Muscle of arm (tissue), 12 donors: Measurements from ENCODE around the gene PTPN20. TPM values are rescaled to one million over a fixed set of nuclear protein-coding genes. Genes with fewer than 3 reads are reported as not detected.
A peak's percentile ranks its signal among the peaks of the same experiment; 100 is the strongest.
"Not testable (repeated sequence)": the region's sequence is repeated elsewhere in the genome, so short reads cannot be mapped to it uniquely, and the experiment has no call there.

Experiments used
- DNase-seq: peaks from one replicate; pipeline ENCODE4 v3.0.0-alpha.2; 2013
- polyA plus RNA-seq, 12 donors: library from polyadenylated mRNA; unstranded; fragments of 120-200 nt; gene quantifications; one replicate each; pipeline ENCODE4 v1.2.1, GENCODE V29; 2013; ENCODE audit not compliant: insufficient read length in 12 of 12

Gene PTPN20
- polyA plus RNA-seq, 12 donors: 0.58 to 4.2 (median 1.3) TPM; not detected in 2

GRCh38 chr10:46948687-46949518 is 37.7 kb downstream of the PTPN20 start:
- not testable (repeated sequence) for DNase-seq

GRCh38 chr10:46952540-46952939 is 41.3 kb downstream of the PTPN20 start:
- DNase-seq: not testable (repeated sequence)

- not testable (repeated sequence) for DNase-seq
Observed at GRCh38 chr10:46960742-46961141, 49.5 kb downstream of the PTPN20 start.

GRCh38 chr10:46963356-46963755 is 52.1 kb downstream of the PTPN20 start:
- DNase-seq: not testable (repeated sequence)

- not testable (repeated sequence) for DNase-seq
Observed at GRCh38 chr10:46967013-46967412, 55.8 kb downstream of the PTPN20 start.

GRCh38 chr10:46980223-46980622 is 69.0 kb downstream of the PTPN20 start:
- not testable (repeated sequence) for DNase-seq

GRCh38 chr10:46987233-46987924 is 76.2 kb downstream of the PTPN20 start:
- not testable (repeated sequence) for DNase-seq

GRCh38 chr10:46992803-46993561 is 81.8 kb downstream of the PTPN20 start:
- peak; percentile 48 for DNase-seq

GRCh38 chr10:46995234-46995633 is 84.0 kb downstream of the PTPN20 start:
- no peak for DNase-seq

- no peak for DNase-seq
Observed at GRCh38 chr10:46998192-46998591, 87.0 kb downstream of the PTPN20 start.

GRCh38 chr10:46998595-46998994 is 87.4 kb downstream of the PTPN20 start:
- DNase-seq: no peak

GRCh38 chr10:46999217-46999616 is 88.0 kb downstream of the PTPN20 start:
- DNase-seq: no peak

GRCh38 chr10:47008769-47009168 is 97.5 kb downstream of the PTPN20 start:
- DNase-seq: no peak

- DNase-seq: no peak
Observed at GRCh38 chr10:47009215-47009838, 98.1 kb downstream of the PTPN20 start.

- DNase-seq: no peak
Observed at GRCh38 chr10:47010036-47010435, 98.8 kb downstream of the PTPN20 start.

GRCh38 chr10:47012214-47012613 is 101.0 kb downstream of the PTPN20 start:
- no peak for DNase-seq

GRCh38 chr10:47013507-47014154 is 102.4 kb downstream of the PTPN20 start:
- no peak for DNase-seq

GRCh38 chr10:47015404-47015803 is 104.2 kb downstream of the PTPN20 start:
- no peak for DNase-seq

GRCh38 chr10:47016564-47016963 is 105.3 kb downstream of the PTPN20 start:
- no peak for DNase-seq

GRCh38 chr10:47018026-47018735 is 107.0 kb downstream of the PTPN20 start:
- DNase-seq: no peak
